HCT116 (cell line): Measurements from ENCODE around the gene PMF1.

Experiments used
- ATF3 ChIP-seq: IDR thresholded peaks from 2 replicates; pipeline ENCODE4 v1.6.1; 2012
- EZH2phosphoT487 ChIP-seq: fragments of 200-600 bp; IDR thresholded peaks from 2 replicates; pipeline ENCODE4 v1.6.1; 2018; ENCODE audit warnings: antibody characterized with exemption, borderline replicate concordance
- MAX ChIP-seq: IDR thresholded peaks from 2 replicates; pipeline ENCODE4 v1.6.1; 2012
- POLR2A ChIP-seq: IDR thresholded peaks from 2 replicates; pipeline ENCODE4 v1.7.0; 2011; ENCODE audit warnings: borderline replicate concordance; ENCODE audit not compliant: insufficient read depth, insufficient read length; ENCODE audit errors: extremely low read depth
- POLR2AphosphoS5 ChIP-seq: IDR thresholded peaks from 2 replicates; pipeline ENCODE4 v1.6.1; 2011; ENCODE audit warnings: mild to moderate bottlenecking, low read depth, low read length, moderate library complexity
- SP1 ChIP-seq: IDR thresholded peaks from 2 replicates; pipeline ENCODE4 v1.6.1; 2012; ENCODE audit warnings: low read depth
- SRF ChIP-seq: IDR thresholded peaks from 2 replicates; pipeline ENCODE4 v1.6.1; 2012; ENCODE audit warnings: low read depth
- TCF7L2 ChIP-seq: IDR thresholded peaks from 2 replicates; pipeline ENCODE4 v1.7.0; 2011; ENCODE audit warnings: borderline replicate concordance, inconsistent platforms; ENCODE audit not compliant: insufficient read depth, insufficient read length; ENCODE audit errors: extremely low read depth
- YY1 ChIP-seq: IDR thresholded peaks from 2 replicates; pipeline ENCODE4 v1.6.1; 2011; ENCODE audit warnings: low read length, low read depth, moderate library complexity, mild to moderate bottlenecking; ENCODE audit not compliant: insufficient replicate concordance; ENCODE audit errors: extremely low read depth
- ZNF274 ChIP-seq: fragments of 200-500 bp; sonication (Bioruptor generic); IDR thresholded peaks from 2 replicates; pipeline ENCODE4 v1.6.1; 2014; ENCODE audit warnings: mild to moderate bottlenecking, low read depth, low read length, inconsistent platforms
- TF ChIP-seq, protein P1 (sequence below), 3 experiments: fragments of 200-600 bp in 1 of 3; sonication (generic) in 1 of 3; IDR thresholded peaks in 2 of 3; conservative IDR thresholded peaks in 1 of 3; 2 replicates each; pipeline ENCODE4 v1.5.1; 2012 to 2017; ENCODE audit warnings: low read depth in 2 of 3, low read length in 2 of 3, antibody characterized with exemption in 1 of 3, borderline replicate concordance in 1 of 3, control low read depth in 1 of 3, mild to moderate bottlenecking in 1 of 3, mixed read lengths in 1 of 3, mixed run types in 1 of 3, moderate library complexity in 1 of 3; ENCODE audit not compliant: insufficient read depth in 1 of 3
- TF ChIP-seq, protein P2 (sequence below): IDR thresholded peaks from 2 replicates; pipeline ENCODE4 v1.6.1; 2012; ENCODE audit warnings: low read depth

- TF ChIP-seq, protein P1, sequence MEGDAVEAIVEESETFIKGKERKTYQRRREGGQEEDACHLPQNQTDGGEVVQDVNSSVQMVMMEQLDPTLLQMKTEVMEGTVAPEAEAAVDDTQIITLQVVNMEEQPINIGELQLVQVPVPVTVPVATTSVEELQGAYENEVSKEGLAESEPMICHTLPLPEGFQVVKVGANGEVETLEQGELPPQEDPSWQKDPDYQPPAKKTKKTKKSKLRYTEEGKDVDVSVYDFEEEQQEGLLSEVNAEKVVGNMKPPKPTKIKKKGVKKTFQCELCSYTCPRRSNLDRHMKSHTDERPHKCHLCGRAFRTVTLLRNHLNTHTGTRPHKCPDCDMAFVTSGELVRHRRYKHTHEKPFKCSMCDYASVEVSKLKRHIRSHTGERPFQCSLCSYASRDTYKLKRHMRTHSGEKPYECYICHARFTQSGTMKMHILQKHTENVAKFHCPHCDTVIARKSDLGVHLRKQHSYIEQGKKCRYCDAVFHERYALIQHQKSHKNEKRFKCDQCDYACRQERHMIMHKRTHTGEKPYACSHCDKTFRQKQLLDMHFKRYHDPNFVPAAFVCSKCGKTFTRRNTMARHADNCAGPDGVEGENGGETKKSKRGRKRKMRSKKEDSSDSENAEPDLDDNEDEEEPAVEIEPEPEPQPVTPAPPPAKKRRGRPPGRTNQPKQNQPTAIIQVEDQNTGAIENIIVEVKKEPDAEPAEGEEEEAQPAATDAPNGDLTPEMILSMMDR (IDR thresholded peaks at IDR 0.05 in 2 of 3, conservative IDR thresholded peaks at IDR 0.05 in 1 of 3; ENCODE audit: borderline replicate concordance in 1 of 3, insufficient read depth in 1 of 3, low read depth in 2 of 3, low read length in 2 of 3) = no peak
- no peak for TF ChIP-seq POLR2A
- no peak for TF ChIP-seq ZNF274
- TF ChIP-seq POLR2AphosphoS5 = no peak
- TF ChIP-seq MAX = no peak
- no peak for TF ChIP-seq TCF7L2
- no peak for TF ChIP-seq ATF3
- TF ChIP-seq EZH2phosphoT487 = no peak
- no peak for TF ChIP-seq SP1
- no peak for TF ChIP-seq YY1
- TF ChIP-seq, protein P2, sequence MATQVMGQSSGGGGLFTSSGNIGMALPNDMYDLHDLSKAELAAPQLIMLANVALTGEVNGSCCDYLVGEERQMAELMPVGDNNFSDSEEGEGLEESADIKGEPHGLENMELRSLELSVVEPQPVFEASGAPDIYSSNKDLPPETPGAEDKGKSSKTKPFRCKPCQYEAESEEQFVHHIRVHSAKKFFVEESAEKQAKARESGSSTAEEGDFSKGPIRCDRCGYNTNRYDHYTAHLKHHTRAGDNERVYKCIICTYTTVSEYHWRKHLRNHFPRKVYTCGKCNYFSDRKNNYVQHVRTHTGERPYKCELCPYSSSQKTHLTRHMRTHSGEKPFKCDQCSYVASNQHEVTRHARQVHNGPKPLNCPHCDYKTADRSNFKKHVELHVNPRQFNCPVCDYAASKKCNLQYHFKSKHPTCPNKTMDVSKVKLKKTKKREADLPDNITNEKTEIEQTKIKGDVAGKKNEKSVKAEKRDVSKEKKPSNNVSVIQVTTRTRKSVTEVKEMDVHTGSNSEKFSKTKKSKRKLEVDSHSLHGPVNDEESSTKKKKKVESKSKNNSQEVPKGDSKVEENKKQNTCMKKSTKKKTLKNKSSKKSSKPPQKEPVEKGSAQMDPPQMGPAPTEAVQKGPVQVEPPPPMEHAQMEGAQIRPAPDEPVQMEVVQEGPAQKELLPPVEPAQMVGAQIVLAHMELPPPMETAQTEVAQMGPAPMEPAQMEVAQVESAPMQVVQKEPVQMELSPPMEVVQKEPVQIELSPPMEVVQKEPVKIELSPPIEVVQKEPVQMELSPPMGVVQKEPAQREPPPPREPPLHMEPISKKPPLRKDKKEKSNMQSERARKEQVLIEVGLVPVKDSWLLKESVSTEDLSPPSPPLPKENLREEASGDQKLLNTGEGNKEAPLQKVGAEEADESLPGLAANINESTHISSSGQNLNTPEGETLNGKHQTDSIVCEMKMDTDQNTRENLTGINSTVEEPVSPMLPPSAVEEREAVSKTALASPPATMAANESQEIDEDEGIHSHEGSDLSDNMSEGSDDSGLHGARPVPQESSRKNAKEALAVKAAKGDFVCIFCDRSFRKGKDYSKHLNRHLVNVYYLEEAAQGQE = no peak
- no peak for TF ChIP-seq SRF
Measured at GRCh38 chr1:156213644-156213966, 798 bp downstream of the PMF1 start.
